Liver (tissue), 3 donors: ENCODE data around the gene MPPED2.

Experiments
- ATF3 ChIP-seq: IDR thresholded peaks from 2 replicates; pipeline ENCODE4 v1.6.1; 2016; ENCODE audit warnings: antibody characterized with exemption
- CTCF ChIP-seq: fragments of 150-350 bp; IDR thresholded peaks from 2 replicates; pipeline ENCODE4 v1.5.1; 2017; ENCODE audit warnings: improper control_type of control experiment, low read depth, low read length; ENCODE audit not compliant: missing input control
- EGR1 ChIP-seq, 2 donors: IDR thresholded peaks; 2 replicates each; pipeline ENCODE4 v1.6.1; 2016 to 2018; ENCODE audit warnings: antibody characterized with exemption in 2 of 2, low read depth in 2 of 2
- MAX ChIP-seq: IDR thresholded peaks from 2 replicates; pipeline ENCODE4 v1.6.1; 2016; ENCODE audit warnings: antibody characterized with exemption
- RAD21 ChIP-seq, 2 donors: IDR thresholded peaks; 2 replicates each; pipeline ENCODE4 v1.6.1; 2016; ENCODE audit warnings: antibody characterized with exemption in 2 of 2, mild to moderate bottlenecking in 2 of 2
- YY1 ChIP-seq: IDR thresholded peaks from 2 replicates; pipeline ENCODE4 v1.6.1; 2016; ENCODE audit warnings: antibody characterized with exemption, mild to moderate bottlenecking
- TF ChIP-seq, protein P1 (sequence below): IDR thresholded peaks from 2 replicates; pipeline ENCODE4 v1.6.1; 2016; ENCODE audit warnings: antibody characterized with exemption, mild to moderate bottlenecking
- donor health status: healthy.
- donor health status: healthy.

- TF ChIP-seq CTCF (no peak), RAD21 (IDR thresholded peaks at IDR 0.05) (no peak), YY1 (no peak), MAX (no peak), ATF3 (no peak), EGR1 (IDR thresholded peaks at IDR 0.05; ENCODE audit: low read depth in 2 of 2) (no peak)
- TF ChIP-seq, protein P1, sequence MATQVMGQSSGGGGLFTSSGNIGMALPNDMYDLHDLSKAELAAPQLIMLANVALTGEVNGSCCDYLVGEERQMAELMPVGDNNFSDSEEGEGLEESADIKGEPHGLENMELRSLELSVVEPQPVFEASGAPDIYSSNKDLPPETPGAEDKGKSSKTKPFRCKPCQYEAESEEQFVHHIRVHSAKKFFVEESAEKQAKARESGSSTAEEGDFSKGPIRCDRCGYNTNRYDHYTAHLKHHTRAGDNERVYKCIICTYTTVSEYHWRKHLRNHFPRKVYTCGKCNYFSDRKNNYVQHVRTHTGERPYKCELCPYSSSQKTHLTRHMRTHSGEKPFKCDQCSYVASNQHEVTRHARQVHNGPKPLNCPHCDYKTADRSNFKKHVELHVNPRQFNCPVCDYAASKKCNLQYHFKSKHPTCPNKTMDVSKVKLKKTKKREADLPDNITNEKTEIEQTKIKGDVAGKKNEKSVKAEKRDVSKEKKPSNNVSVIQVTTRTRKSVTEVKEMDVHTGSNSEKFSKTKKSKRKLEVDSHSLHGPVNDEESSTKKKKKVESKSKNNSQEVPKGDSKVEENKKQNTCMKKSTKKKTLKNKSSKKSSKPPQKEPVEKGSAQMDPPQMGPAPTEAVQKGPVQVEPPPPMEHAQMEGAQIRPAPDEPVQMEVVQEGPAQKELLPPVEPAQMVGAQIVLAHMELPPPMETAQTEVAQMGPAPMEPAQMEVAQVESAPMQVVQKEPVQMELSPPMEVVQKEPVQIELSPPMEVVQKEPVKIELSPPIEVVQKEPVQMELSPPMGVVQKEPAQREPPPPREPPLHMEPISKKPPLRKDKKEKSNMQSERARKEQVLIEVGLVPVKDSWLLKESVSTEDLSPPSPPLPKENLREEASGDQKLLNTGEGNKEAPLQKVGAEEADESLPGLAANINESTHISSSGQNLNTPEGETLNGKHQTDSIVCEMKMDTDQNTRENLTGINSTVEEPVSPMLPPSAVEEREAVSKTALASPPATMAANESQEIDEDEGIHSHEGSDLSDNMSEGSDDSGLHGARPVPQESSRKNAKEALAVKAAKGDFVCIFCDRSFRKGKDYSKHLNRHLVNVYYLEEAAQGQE, result no peak
These were observed 98.8 kb downstream of the MPPED2 start for GRCh38 chr11:30487200-30487898.
